HUES64 (cell line): Measurements from ENCODE around the gene GRK5.

Experiments
- H3K27ac ChIP-seq: 2 replicates; pipeline ENCODE4 v1.7.0; 2013; ENCODE audit warnings: low read depth, low read length, inconsistent platforms
- H3K27me3 ChIP-seq: 2 replicates; pipeline ENCODE4 v1.6.1; 2013; ENCODE audit warnings: mild to moderate bottlenecking, low read length; ENCODE audit not compliant: insufficient read depth
- H3K36me3 ChIP-seq: 2 replicates; pipeline ENCODE4 v1.6.1; 2013; ENCODE audit warnings: mild to moderate bottlenecking, low read length; ENCODE audit not compliant: insufficient read depth
- H3K4me1 ChIP-seq: 2 replicates; pipeline ENCODE4 v1.6.1; 2013; ENCODE audit warnings: mild to moderate bottlenecking, low read length, moderate library complexity; ENCODE audit not compliant: insufficient read depth
- H3K4me3 ChIP-seq: 2 replicates; pipeline ENCODE4 v1.5.1; 2013; ENCODE audit warnings: mild to moderate bottlenecking, low read length, moderate library complexity
- H3K9ac ChIP-seq: 2 replicates; pipeline ENCODE4 v1.6.1; 2013; ENCODE audit warnings: mild to moderate bottlenecking, low read depth, low read length
- H3K9me3 ChIP-seq: 2 replicates; pipeline ENCODE4 v1.6.1; 2013; ENCODE audit warnings: low read depth, low read length; ENCODE audit not compliant: insufficient read depth
- WGBS: fragments of 150-250, 120-280 bp; methylation state at CpG from one replicate; pipeline ENCODE4 v1.1.7; 2013; ENCODE audit warnings: missing lambda C conversion rate; 5-methylcytosine and 5-hydroxymethylcytosine counted together

GRK5 gene

GRCh38 chr10:119393421-119393820, 186.1 kb downstream of the GRK5 start:
- Histone ChIP-seq H3K27ac (no peak overlapping the region), H3K9me3 (no peaks in the 10 kb centered on the region), H3K4me3 (no peak overlapping the region), H3K9ac (no peak overlapping the region), H3K4me1 (no peaks in the 10 kb centered on the region), H3K36me3 (no peaks in the 10 kb centered on the region), H3K27me3 (no peaks in the 10 kb centered on the region)
- WGBS, result 78% methylated on average over 11 of the region's 11 CpGs

GRCh38 chr10:119393845-119394244, 186.5 kb downstream of the GRK5 start:
- Histone ChIP-seq H3K36me3 (no peaks in the 10 kb centered on the region), H3K4me1 (no peaks in the 10 kb centered on the region), H3K27ac (no peak overlapping the region), H3K9me3 (no peaks in the 10 kb centered on the region), H3K4me3 (no peak overlapping the region), H3K27me3 (no peaks in the 10 kb centered on the region), H3K9ac (no peak overlapping the region)
- WGBS, result 90% methylated on average over 4 of the region's 4 CpGs

GRCh38 chr10:119394657-119395279, 187.4 kb downstream of the GRK5 start:
- Histone ChIP-seq H3K4me1 (no peaks in the 10 kb centered on the region), H3K27me3 (no peaks in the 10 kb centered on the region), H3K9me3 (no peaks in the 10 kb centered on the region), H3K36me3 (no peaks in the 10 kb centered on the region), H3K4me3 (no peak overlapping the region), H3K9ac (no peak overlapping the region), H3K27ac (no peak overlapping the region)
- 85% methylated on average over 11 of the region's 11 CpGs for WGBS

GRCh38 chr10:119395280-119396007, 188.1 kb downstream of the GRK5 start:
- Histone ChIP-seq H3K36me3 (no peaks in the 10 kb centered on the region), H3K4me3 (no peak overlapping the region), H3K4me1 (no peaks in the 10 kb centered on the region), H3K9ac (no peak overlapping the region), H3K27me3 (no peaks in the 10 kb centered on the region), H3K27ac (no peak overlapping the region), H3K9me3 (no peaks in the 10 kb centered on the region)
- WGBS, result 92% methylated on average over 24 of the region's 24 CpGs

- no peaks in the 10 kb centered on the region for H3K4me1 ChIP-seq
Observed at GRCh38 chr10:119396008-119396708, 188.8 kb downstream of the GRK5 start.

GRCh38 chr10:119396709-119397071, 189.3 kb downstream of the GRK5 start:
- Histone ChIP-seq H3K9ac (no peak overlapping the region), H3K9me3 (no peaks in the 10 kb centered on the region), H3K27me3 (no peaks in the 10 kb centered on the region), H3K4me1 (no peaks in the 10 kb centered on the region), H3K27ac (no peak overlapping the region), H3K4me3 (no peak overlapping the region), H3K36me3 (no peaks in the 10 kb centered on the region)
- WGBS, result 92% methylated on average over 1 of the region's 1 CpG

More at GRCh38 chr10:119396008-119396708, 188.8 kb downstream of the GRK5 start:
- no peak overlapping the region for H3K27ac ChIP-seq
- H3K4me3 ChIP-seq, result no peak overlapping the region
- no peaks in the 10 kb centered on the region for H3K9me3 ChIP-seq
- 91% methylated on average over 10 of the region's 10 CpGs for WGBS
- no peaks in the 10 kb centered on the region for H3K36me3 ChIP-seq
- no peaks in the 10 kb centered on the region for H3K27me3 ChIP-seq
- H3K9ac ChIP-seq, result no peak overlapping the region

- H3K27ac ChIP-seq, result no peak overlapping the region
- H3K9ac ChIP-seq, result no peak overlapping the region
- no peaks in the 10 kb centered on the region for H3K9me3 ChIP-seq
- no peaks in the 10 kb centered on the region for H3K36me3 ChIP-seq
- no peaks in the 10 kb centered on the region for H3K4me1 ChIP-seq
- 94% methylated on average over 6 of the region's 6 CpGs for whole genome bisulfite sequencing
- no peaks in the 10 kb centered on the region for H3K27me3 ChIP-seq
- H3K4me3 ChIP-seq, result no peak overlapping the region
Observed at GRCh38 chr10:119397416-119397815, 190.0 kb downstream of the GRK5 start.

- WGBS, result 81% methylated on average over 5 of the region's 5 CpGs
- Histone ChIP-seq H3K36me3 (no peaks in the 10 kb centered on the region), H3K9ac (no peak overlapping the region), H3K27ac (no peak overlapping the region), H3K27me3 (no peaks in the 10 kb centered on the region), H3K4me3 (no peak overlapping the region), H3K4me1 (no peaks in the 10 kb centered on the region), H3K9me3 (no peaks in the 10 kb centered on the region)
Observed at GRCh38 chr10:119398996-119399395, 191.6 kb downstream of the GRK5 start.

- H3K36me3 ChIP-seq, result no peaks in the 10 kb centered on the region
- H3K27me3 ChIP-seq, result no peaks in the 10 kb centered on the region
- no peak overlapping the region for H3K9ac ChIP-seq
- 91% methylated on average over 3 of the region's 3 CpGs for WGBS
- no peaks in the 10 kb centered on the region for H3K9me3 ChIP-seq
- H3K27ac ChIP-seq, result no peak overlapping the region
- H3K4me1 ChIP-seq, result no peaks in the 10 kb centered on the region
- H3K4me3 ChIP-seq, result no peak overlapping the region
Observed at GRCh38 chr10:119399466-119399865, 192.1 kb downstream of the GRK5 start.

- Histone ChIP-seq H3K4me1 (peaks cover 4% of the 10 kb centered on the region; the same call in 1 of the 2 replicates), H3K9me3 (no peaks in the 10 kb centered on the region), H3K36me3 (no peaks in the 10 kb centered on the region), H3K9ac (no peak overlapping the region), H3K27ac (no peak overlapping the region), H3K27me3 (no peaks in the 10 kb centered on the region), H3K4me3 (no peak overlapping the region)
- 88% methylated on average over 14 of the region's 14 CpGs for WGBS
Observed at GRCh38 chr10:119401671-119402395, 194.5 kb downstream of the GRK5 start.

GRCh38 chr10:119403921-119404320, 196.6 kb downstream of the GRK5 start:
- Histone ChIP-seq H3K4me1 (peaks cover 4% of the 10 kb centered on the region; the same call in 1 of the 2 replicates), H3K27ac (no peak overlapping the region), H3K4me3 (no peak overlapping the region), H3K9ac (no peak overlapping the region), H3K9me3 (no peaks in the 10 kb centered on the region), H3K36me3 (no peaks in the 10 kb centered on the region), H3K27me3 (no peaks in the 10 kb centered on the region)
- 95% methylated on average over 1 of the region's 1 CpG for WGBS
